Mammary epithelial cell (primary cell): ENCODE data around the gene FANK1.

Source experiments
- EZH2 ChIP-seq: IDR thresholded peaks from 2 replicates; pipeline ENCODE4 v1.6.1; 2012; ENCODE audit warnings: low read length, inconsistent platforms, borderline replicate concordance
- TF ChIP-seq, protein P1 (sequence below), 2 donors: IDR thresholded peaks in 1 of 2; conservative IDR thresholded peaks in 1 of 2; 2 replicates each; pipeline ENCODE4 v1.5.1; 2011 to 2012; ENCODE audit warnings: inconsistent platforms in 2 of 2, low read length in 2 of 2, mild to moderate bottlenecking in 2 of 2, control low read depth in 1 of 2, low read depth in 1 of 2; ENCODE audit not compliant: insufficient read depth in 1 of 2; ENCODE audit errors: extremely low read depth in 1 of 2

DNA sequence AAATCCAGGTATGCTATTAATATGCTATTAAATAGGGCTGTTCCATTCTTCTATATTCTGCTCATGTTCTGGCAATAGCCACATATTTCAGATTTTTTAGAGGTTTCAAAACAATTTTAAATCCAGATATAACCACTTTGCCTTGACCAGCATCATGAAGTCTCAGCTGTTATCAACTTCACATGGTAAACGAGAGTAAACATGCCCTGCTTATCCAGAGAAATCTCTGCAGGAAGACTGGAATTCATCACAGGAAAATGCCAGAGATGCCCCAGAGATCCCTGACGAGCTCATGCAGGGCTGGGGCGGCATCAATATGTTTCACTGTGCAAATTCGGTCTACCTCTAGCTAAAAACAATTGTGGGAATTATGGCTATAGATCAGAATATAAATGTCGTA, 126.5 kb downstream of the FANK1 start:
- TF ChIP-seq, protein P1, sequence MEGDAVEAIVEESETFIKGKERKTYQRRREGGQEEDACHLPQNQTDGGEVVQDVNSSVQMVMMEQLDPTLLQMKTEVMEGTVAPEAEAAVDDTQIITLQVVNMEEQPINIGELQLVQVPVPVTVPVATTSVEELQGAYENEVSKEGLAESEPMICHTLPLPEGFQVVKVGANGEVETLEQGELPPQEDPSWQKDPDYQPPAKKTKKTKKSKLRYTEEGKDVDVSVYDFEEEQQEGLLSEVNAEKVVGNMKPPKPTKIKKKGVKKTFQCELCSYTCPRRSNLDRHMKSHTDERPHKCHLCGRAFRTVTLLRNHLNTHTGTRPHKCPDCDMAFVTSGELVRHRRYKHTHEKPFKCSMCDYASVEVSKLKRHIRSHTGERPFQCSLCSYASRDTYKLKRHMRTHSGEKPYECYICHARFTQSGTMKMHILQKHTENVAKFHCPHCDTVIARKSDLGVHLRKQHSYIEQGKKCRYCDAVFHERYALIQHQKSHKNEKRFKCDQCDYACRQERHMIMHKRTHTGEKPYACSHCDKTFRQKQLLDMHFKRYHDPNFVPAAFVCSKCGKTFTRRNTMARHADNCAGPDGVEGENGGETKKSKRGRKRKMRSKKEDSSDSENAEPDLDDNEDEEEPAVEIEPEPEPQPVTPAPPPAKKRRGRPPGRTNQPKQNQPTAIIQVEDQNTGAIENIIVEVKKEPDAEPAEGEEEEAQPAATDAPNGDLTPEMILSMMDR (conservative IDR thresholded peaks at IDR 0.05 in 1 of 2, IDR thresholded peaks at IDR 0.05 in 1 of 2; ENCODE audit: extremely low read depth in 1 of 2, insufficient read depth in 1 of 2, low read depth in 1 of 2, low read length in 2 of 2): no peak
- TF ChIP-seq EZH2: no peak
